Esophagus (tissue), 2 donors: ENCODE measurements around the gene ZNF609. TPM values are rescaled to one million over a fixed set of nuclear protein-coding genes. Genes with fewer than 3 reads are reported as not detected.

Experiments used
- H3K27ac ChIP-seq, 2 donors: one replicate each; pipeline ENCODE4 v1.5.1; 2013; ENCODE audit warnings: low read depth in 2 of 2, mild to moderate bottlenecking in 2 of 2, inconsistent platforms in 1 of 2, low read length in 1 of 2, moderate library complexity in 1 of 2
- H3K27me3 ChIP-seq, 2 donors: one replicate each; pipeline ENCODE4 v1.6.1; 2013; ENCODE audit warnings: low read length in 2 of 2, control low read depth in 1 of 2, mild to moderate bottlenecking in 1 of 2; ENCODE audit not compliant: insufficient read depth in 2 of 2, control insufficient read depth in 1 of 2
- H3K36me3 ChIP-seq, 2 donors: one replicate each; pipeline ENCODE4 v1.6.1; 2013; ENCODE audit warnings: low read length in 1 of 2; ENCODE audit not compliant: control insufficient read depth in 2 of 2, insufficient read depth in 2 of 2
- H3K4me1 ChIP-seq, 2 donors: one replicate each; pipeline ENCODE4 v1.6.1; 2013; ENCODE audit warnings: low read length in 1 of 2; ENCODE audit not compliant: control insufficient read depth in 2 of 2, insufficient read depth in 2 of 2
- H3K4me3 ChIP-seq, 2 donors: one replicate each; pipeline ENCODE4 v1.5.1; 2013; ENCODE audit warnings: low read length in 2 of 2, mild to moderate bottlenecking in 2 of 2, low read depth in 1 of 2, moderate library complexity in 1 of 2
- H3K9me3 ChIP-seq, 2 donors: one replicate each; pipeline ENCODE4 v1.6.1; 2013; ENCODE audit warnings: mild to moderate bottlenecking in 2 of 2, low read depth in 1 of 2, low read length in 1 of 2, moderate library complexity in 1 of 2; ENCODE audit not compliant: control insufficient read depth in 2 of 2, insufficient read depth in 1 of 2
- WGBS, 2 donors: extraction: QIAGEN DNeasy Blood & Tissue Kit; methylation state at CpG; one replicate each; pipeline ENCODE4 v1.1.7; 2013; 5-methylcytosine and 5-hydroxymethylcytosine counted together
- polyA plus RNA-seq, 2 donors: library from polyadenylated mRNA; stranded (reverse); fragments of 200-250 nt; gene quantifications; one replicate each; pipeline ENCODE4 v1.2.3, GENCODE V29; 2013
- donor health status: healthy with polysubstance abuse.
- donor health status: Bipolar disorder and iron deficiency.

The ZNF609 gene
- polyA plus RNA-seq, 2 donors: 3.5 to 4.1 TPM

DNA sequence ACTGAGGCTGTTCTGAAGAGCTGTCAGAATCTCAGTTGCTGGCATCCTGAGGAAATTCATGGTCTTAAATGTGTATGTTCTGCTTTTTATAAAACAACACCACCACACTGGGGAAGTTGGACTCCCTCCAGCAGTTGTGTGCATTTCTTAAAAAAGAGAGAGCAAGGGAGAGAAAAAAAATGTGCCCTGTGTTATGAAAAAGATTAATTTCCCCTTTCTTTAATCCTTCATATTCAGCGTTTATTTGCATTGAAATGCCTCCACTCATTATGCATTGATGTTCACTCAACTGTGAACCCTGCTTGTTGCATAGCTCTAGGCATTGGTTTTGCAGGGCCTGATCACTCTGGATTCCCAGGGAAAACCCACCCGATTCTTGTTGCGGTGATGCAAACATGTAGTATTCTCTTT is 4.4 kb upstream of the ZNF609 start:
- H3K4me1 ChIP-seq: no peaks in the 10 kb centered on the region
- no peak overlapping the region for H3K27ac ChIP-seq
- WGBS, 2 donors: 30 to 49% methylated on average over 3 of the region's 3 CpGs

GRCh38 chr15:64456634-64457108 is 3.7 kb upstream of the ZNF609 start:
- 43 to 47% methylated on average over 1 of the region's 1 CpG for WGBS, 2 donors
- Histone ChIP-seq H3K4me1 (peaks cover 0 to under 1% of the 10 kb centered on the region in 2 donors), H3K36me3 (no peaks in the 10 kb centered on the region), H3K4me3 (no peak overlapping the region), H3K9me3 (no peaks in the 10 kb centered on the region), H3K27me3 (no peaks in the 10 kb centered on the region), H3K27ac (no peak overlapping the region)

More for the DNA sequence above, 4.4 kb upstream of the ZNF609 start:
- Histone ChIP-seq H3K9me3 (no peaks in the 10 kb centered on the region), H3K4me3 (no peak overlapping the region), H3K27me3 (no peaks in the 10 kb centered on the region), H3K36me3 (no peaks in the 10 kb centered on the region)

DNA sequence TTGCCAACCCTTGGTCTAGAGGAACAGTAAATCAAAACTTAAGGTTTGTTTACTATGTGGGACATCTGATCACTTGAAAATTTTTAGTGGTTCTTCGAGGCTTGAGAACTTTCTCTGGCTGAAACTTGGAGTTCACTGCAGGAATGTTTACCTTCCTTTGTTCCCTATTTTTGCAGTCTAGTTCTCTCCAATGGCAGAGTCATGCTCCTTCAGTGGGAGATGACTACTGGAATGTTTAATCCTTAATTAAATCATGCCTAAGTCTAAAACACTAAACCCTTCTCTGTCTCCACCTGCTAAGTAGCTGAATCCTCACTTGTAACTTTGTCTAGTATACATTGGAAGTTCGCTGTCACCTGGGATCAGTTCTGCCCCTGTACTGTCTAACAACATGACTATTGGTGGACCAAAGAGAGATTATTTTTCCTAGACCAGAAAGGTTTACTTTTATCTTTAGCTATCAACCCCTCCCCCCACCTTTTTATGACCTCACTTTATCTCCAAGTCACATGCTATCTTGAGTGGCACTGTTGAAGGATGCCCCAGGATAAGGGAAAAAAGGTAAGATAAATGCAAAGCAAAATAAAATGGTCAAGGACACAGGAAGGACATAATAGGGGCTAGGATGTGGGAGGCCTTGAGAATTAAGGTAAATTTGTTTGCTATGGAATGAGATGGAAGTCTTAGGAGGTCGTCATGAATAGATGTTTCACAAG is 1.2 kb upstream of the ZNF609 start:
- peaks cover 3 to 6% of the 10 kb centered on the region in 2 donors for H3K4me1 ChIP-seq
- H3K9me3 ChIP-seq: no peaks in the 10 kb centered on the region
- WGBS, 2 donors: 50 to 54% methylated on average over 3 of the region's 3 CpGs
- H3K4me3 ChIP-seq: no peak overlapping the region
- H3K36me3 ChIP-seq: no peaks in the 10 kb centered on the region
- H3K27me3 ChIP-seq: no peaks in the 10 kb centered on the region
- H3K27ac ChIP-seq: no peak overlapping the region

GRCh38 chr15:64460724-64461720 is 644 bp downstream of the ZNF609 start:
- no peaks in the 10 kb centered on the region for H3K27me3 ChIP-seq
- H3K9me3 ChIP-seq: no peaks in the 10 kb centered on the region
- WGBS, 2 donors: 1 to 2% methylated on average over 39 to 55 of the region's 56 CpGs
- no peaks in the 10 kb centered on the region for H3K36me3 ChIP-seq
- H3K27ac ChIP-seq: peak overlapping the region; percentile 78 to 86
- peaks cover 3 to 7% of the 10 kb centered on the region in 2 donors for H3K4me1 ChIP-seq
- peak overlapping the region; percentile 58 to 93 for H3K4me3 ChIP-seq

DNA sequence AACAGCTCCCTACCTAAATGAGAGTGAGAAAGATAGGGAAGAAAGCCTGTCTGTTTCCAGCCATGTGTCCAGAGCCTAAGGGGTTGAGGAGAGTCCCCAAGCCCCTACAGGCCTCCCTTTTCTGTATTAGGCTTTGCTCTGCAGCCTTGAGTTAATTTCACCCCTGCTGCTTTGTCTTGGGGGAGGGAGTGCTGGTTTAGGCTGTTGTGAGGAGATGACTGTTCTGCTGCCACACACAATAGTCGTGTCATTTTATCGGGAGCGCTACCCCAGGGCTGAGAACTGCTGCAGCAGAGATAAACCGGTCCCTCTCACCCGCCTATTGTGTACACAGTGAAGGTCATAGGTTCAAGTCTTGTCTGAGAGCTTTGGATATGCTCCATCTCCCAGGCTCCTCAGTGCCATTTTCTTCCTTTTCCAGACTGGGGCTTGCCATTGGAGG is 1.4 kb downstream of the ZNF609 start:
- 8 to 13% methylated on average over 5 of the region's 5 CpGs for WGBS, 2 donors
- Histone ChIP-seq H3K27me3 (no peaks in the 10 kb centered on the region), H3K27ac (peak overlapping the region; percentile 78 to 86), H3K4me1 (peaks cover 3 to 7% of the 10 kb centered on the region in 2 donors), H3K4me3 (peak overlapping the region; percentile 43 to 93), H3K36me3 (no peaks in the 10 kb centered on the region), H3K9me3 (no peaks in the 10 kb centered on the region)

- no peaks in the 10 kb centered on the region for H3K36me3 ChIP-seq
- no peak overlapping the region for H3K4me3 ChIP-seq
- peaks cover 3 to 7% of the 10 kb centered on the region in 2 donors for H3K4me1 ChIP-seq
- no peaks in the 10 kb centered on the region for H3K27me3 ChIP-seq
- no peak overlapping the region for H3K27ac ChIP-seq
- no peaks in the 10 kb centered on the region for H3K9me3 ChIP-seq
Observed at GRCh38 chr15:64462492-64462891, 2.1 kb downstream of the ZNF609 start.

DNA sequence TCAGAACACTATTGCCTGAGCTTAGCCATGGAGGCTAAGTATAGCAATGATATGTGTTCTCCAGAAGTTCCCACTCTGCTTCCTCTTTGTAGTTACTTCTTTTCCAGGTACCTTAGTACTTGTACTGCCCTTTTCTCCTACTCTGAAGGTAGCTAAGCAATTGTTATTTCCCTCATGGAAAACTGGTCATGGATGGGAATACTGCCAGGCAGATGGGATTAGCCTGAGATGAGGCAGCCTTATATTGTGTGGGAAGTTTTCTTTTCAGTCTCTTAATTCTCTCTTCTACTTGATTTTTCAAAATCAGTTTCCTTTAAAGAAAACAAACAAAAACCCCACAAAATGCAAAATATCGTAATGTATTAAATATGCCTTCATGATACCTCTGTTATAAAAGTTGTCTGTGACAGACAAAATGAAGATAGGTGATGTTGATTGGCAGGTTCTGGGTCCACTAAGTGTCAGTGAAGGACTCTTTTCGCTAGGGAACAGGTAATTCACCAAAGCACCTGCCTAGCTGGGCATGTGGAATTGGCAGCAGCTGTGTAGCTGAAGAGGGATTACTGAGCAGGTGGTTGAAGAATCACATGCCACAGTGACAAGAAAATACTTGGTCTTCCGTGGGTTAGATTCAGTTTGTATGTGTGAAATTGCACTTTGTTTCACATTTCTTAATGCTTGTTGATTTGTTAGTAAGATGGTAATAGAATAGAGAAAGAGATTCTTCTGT is 4.1 kb downstream of the ZNF609 start:
- H3K36me3 ChIP-seq: no peaks in the 10 kb centered on the region
- no peak overlapping the region for H3K4me3 ChIP-seq
- no peaks in the 10 kb centered on the region for H3K27me3 ChIP-seq
- H3K9me3 ChIP-seq: no peaks in the 10 kb centered on the region
- 51 to 54% methylated on average over 3 of the region's 3 CpGs for WGBS, 2 donors
- H3K27ac ChIP-seq: no peak overlapping the region
- peaks cover 3 to 10% of the 10 kb centered on the region in 2 donors for H3K4me1 ChIP-seq

GRCh38 chr15:64466408-64467141 is 6.2 kb downstream of the ZNF609 start:
- Histone ChIP-seq H3K27me3 (no peaks in the 10 kb centered on the region), H3K4me1 (peaks cover 3 to 10% of the 10 kb centered on the region in 2 donors), H3K9me3 (no peaks in the 10 kb centered on the region), H3K36me3 (peaks cover 0 to 2% of the 10 kb centered on the region in 2 donors), H3K4me3 (no peak overlapping the region), H3K27ac (no peak overlapping the region)
- WGBS, 2 donors: 72 to 77% methylated on average over 4 of the region's 4 CpGs
